ENCODE measurements around the gene TAF1L. TPM values are rescaled to one million over a fixed set of nuclear protein-coding genes. Genes with fewer than 3 reads are reported as not detected.

The TAF1L gene
- polyA plus RNA-seq, 1 experiment = not detected

DNA sequence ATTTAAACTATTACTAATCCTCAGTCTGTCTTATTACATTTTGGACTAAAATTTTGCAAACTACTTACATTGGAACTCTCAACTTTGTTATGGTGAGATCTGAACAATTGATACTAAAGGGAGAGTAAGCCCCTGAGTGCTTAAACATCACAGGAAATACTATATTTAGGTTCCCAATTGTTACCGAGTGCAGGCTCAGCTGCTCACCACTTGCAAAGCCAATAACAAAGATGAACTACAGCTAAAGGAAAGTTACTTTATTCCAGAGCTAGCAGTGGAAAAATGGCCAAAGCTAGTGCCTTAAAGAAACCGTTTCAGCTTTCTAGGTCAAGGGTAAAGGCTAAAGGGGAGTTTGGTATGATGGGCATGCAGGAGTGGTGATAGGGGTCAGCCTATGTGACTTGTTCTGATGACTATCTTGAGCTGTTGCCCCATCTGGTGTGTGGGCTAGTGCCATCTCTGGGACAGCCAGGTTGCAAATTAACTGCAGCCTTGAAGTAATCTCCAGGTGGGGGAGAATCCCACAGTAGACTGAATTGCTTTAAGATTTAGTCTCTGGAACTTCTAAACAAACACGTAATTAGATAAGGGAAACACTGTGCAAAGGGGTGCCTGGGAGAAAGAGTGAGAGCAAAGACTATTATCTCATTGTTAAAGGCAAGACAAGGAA is 54.7 kb downstream of the TAF1L start:
- CTCF ChIA-PET = interaction anchor here (0.6 to 20.3 kb wide), 53 partner anchors 8 to 449 kb away, joined by 3 to 1261 read pairs (median 6); partner anchors contain the start of genes ACO1, NDUFB6 and RIGI
- H3K27me3 ChIP-seq (ENCODE audit: control insufficient read depth, insufficient read depth, low read length) = no peaks in the 10 kb centered on the region
- H3K9me3 ChIP-seq (ENCODE audit: control insufficient read depth, insufficient read depth, low read length) = no peaks in the 10 kb centered on the region
- no peak overlapping the region for H3K4me3 ChIP-seq (ENCODE audit: low read depth, low read length)
- H3K27ac ChIP-seq (ENCODE audit: low read depth, low read length) = no peak overlapping the region
- POLR2A ChIA-PET = interaction anchor here (1.5 kb wide), 1 partner anchor 202 kb away, joined by 4 read pairs; no protein-coding TSS in a partner anchor
- DNase-seq (ENCODE audit: low read depth, low spot score) = no peak
- TF ChIP-seq, protein P1, sequence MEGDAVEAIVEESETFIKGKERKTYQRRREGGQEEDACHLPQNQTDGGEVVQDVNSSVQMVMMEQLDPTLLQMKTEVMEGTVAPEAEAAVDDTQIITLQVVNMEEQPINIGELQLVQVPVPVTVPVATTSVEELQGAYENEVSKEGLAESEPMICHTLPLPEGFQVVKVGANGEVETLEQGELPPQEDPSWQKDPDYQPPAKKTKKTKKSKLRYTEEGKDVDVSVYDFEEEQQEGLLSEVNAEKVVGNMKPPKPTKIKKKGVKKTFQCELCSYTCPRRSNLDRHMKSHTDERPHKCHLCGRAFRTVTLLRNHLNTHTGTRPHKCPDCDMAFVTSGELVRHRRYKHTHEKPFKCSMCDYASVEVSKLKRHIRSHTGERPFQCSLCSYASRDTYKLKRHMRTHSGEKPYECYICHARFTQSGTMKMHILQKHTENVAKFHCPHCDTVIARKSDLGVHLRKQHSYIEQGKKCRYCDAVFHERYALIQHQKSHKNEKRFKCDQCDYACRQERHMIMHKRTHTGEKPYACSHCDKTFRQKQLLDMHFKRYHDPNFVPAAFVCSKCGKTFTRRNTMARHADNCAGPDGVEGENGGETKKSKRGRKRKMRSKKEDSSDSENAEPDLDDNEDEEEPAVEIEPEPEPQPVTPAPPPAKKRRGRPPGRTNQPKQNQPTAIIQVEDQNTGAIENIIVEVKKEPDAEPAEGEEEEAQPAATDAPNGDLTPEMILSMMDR (IDR thresholded peaks at IDR 0.05; ENCODE audit: low read depth, low read length) = no peak

DNA sequence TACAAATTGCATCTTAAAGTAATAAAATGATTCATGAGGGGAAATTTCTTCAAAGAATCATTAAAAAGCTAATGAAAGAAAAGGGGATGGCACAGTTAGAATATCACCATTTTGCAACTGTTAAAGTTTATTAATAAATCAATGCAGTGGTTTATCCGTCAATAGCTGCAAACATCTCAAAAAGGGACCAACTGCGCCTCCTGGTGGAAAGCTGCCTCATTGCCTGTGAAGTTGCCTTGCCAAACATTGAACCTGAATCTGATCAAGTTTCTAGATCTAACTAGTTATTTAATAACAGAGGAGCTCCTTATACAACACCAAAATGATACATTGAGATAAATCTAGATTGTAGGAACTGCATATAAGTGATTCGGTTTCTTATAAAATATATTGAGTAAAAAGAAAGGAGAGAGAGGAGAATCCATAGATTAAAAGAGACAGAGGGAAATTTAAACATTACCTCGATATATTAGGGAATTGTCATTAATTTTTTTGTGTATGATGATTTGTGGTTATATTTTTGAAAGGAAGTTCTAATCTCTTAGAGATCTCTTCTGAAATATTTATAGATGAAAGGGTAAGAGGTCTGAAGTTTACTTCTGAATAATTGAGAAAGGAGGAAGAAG is 55.6 kb downstream of the TAF1L start:
- Histone ChIP-seq H3K9me3 (ENCODE audit: control insufficient read depth, insufficient read depth, low read length) (no peaks in the 10 kb centered on the region), H3K4me3 (ENCODE audit: low read depth, low read length) (no peak overlapping the region), H3K27me3 (ENCODE audit: control insufficient read depth, insufficient read depth, low read length) (no peaks in the 10 kb centered on the region), H3K27ac (ENCODE audit: low read depth, low read length) (no peak overlapping the region)
- TF ChIP-seq, protein P1 (IDR thresholded peaks at IDR 0.05; ENCODE audit: low read depth, low read length) = peak; percentile 96
- ChIA-PET POLR2A (interaction anchor here (0.7 to 1.5 kb wide), 3 partner anchors 195 to 445 kb away, joined by 3 to 7 read pairs (median 3); partner anchors contain the start of genes ACO1 and DNAJA1), CTCF (interaction anchor here (0.6 to 20.3 kb wide), 71 partner anchors 7 to 458 kb away, joined by 3 to 1261 read pairs (median 5); partner anchors contain the start of genes ACO1, NDUFB6, RIGI and SMIM27)
- DNase-seq (ENCODE audit: low read depth, low spot score) = peak; percentile 2

Other genes with a start within 250 kb of the TAF1L start
- gene RIGI, start 109.5 kb downstream of the TAF1L start, polyA plus RNA-seq (2011; rRNA removed) = 8.4 and 11.1 TPM in 2 replicates
- gene SMIM27, start 83.3 kb downstream of the TAF1L start, polyA plus RNA-seq (2011; rRNA removed) = 7.2 and 11.6 TPM in 2 replicates
- gene TOPORS, start 83.1 kb downstream of the TAF1L start, polyA plus RNA-seq (2011; rRNA removed) = 14.4 and 20.4 TPM in 2 replicates
- gene NDUFB6, start 62.5 kb downstream of the TAF1L start, polyA plus RNA-seq (2011; rRNA removed) = 60.2 and 65.3 TPM in 2 replicates
- gene TMEM215, start 147.9 kb upstream of the TAF1L start, polyA plus RNA-seq (2011; rRNA removed) = not detected in 2 replicates